GM23338 (cell line): ENCODE data around the gene KAZN.

Experiments
- CREB1 ChIP-seq: fragments of 250-450 bp; sonication (Bioruptor Pico); IDR thresholded peaks from 2 replicates; pipeline ENCODE4 v1.5.0; 2020; ENCODE audit warnings: low read depth, mild to moderate bottlenecking, moderate library complexity
- EZH2 ChIP-seq: fragments of 200-600 bp; sonication (generic); IDR thresholded peaks from one replicate; pipeline ENCODE4 v1.8.0; 2017; ENCODE audit warnings: antibody characterized with exemption, mild to moderate bottlenecking, low read depth; ENCODE audit not compliant: unreplicated experiment
- EZH2phosphoT487 ChIP-seq: fragments of 200-600 bp; sonication (generic); IDR thresholded peaks from one replicate; pipeline ENCODE4 v1.8.1; 2018; ENCODE audit warnings: antibody characterized with exemption; ENCODE audit not compliant: unreplicated experiment
- POLR2AphosphoS5 ChIP-seq: IDR thresholded peaks from 2 replicates; pipeline ENCODE4 v1.6.1; 2016; ENCODE audit warnings: antibody characterized with exemption, low read depth
- ZNF331 ChIP-seq: fragments of 250-450 bp; sonication (Bioruptor Pico); IDR thresholded peaks from 2 replicates; pipeline ENCODE4 v1.5.0; 2020; ENCODE audit warnings: low read depth, mild to moderate bottlenecking, moderate library complexity
- TF ChIP-seq, protein P1 (sequence below), 2 experiments: fragments of 200-600 bp in 1 of 2; sonication (generic) in 1 of 2; conservative IDR thresholded peaks; 2 replicates each; pipeline versions ENCODE4 v1.5.1 to v1.6.1; 2016 to 2017; ENCODE audit warnings: antibody characterized with exemption in 2 of 2, low read depth in 2 of 2, mild to moderate bottlenecking in 2 of 2, moderate library complexity in 1 of 2
- TF ChIP-seq, protein P2 (sequence below): IDR thresholded peaks from 2 replicates; pipeline ENCODE4 v1.6.1; 2016; ENCODE audit warnings: antibody characterized with exemption
- TF ChIP-seq, protein P3 (sequence below): IDR thresholded peaks from one replicate; pipeline ENCODE4 v1.6.1; 2018; ENCODE audit warnings: antibody characterized with exemption; ENCODE audit not compliant: unreplicated experiment

DNA sequence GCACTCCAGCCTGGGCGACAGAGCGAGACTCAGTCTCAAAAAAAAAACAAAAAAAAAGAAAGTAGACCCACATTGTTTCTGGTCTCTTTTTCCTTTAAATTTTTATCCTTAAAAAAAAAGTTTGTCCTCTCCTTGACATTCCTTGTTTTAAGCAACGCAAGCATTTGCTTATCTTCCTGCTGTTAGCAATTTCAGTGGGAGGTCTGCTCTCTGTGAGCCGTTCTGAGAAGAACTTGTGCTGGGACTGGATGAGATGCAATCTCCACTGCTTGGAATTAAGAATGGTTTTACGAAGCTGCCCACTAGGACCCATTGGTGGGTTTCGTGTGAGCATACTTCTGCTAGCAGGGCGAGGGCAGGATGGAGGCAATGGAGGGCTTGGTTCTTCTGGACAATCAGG, 329.9 kb downstream of the KAZN start:
- TF ChIP-seq, protein P1, sequence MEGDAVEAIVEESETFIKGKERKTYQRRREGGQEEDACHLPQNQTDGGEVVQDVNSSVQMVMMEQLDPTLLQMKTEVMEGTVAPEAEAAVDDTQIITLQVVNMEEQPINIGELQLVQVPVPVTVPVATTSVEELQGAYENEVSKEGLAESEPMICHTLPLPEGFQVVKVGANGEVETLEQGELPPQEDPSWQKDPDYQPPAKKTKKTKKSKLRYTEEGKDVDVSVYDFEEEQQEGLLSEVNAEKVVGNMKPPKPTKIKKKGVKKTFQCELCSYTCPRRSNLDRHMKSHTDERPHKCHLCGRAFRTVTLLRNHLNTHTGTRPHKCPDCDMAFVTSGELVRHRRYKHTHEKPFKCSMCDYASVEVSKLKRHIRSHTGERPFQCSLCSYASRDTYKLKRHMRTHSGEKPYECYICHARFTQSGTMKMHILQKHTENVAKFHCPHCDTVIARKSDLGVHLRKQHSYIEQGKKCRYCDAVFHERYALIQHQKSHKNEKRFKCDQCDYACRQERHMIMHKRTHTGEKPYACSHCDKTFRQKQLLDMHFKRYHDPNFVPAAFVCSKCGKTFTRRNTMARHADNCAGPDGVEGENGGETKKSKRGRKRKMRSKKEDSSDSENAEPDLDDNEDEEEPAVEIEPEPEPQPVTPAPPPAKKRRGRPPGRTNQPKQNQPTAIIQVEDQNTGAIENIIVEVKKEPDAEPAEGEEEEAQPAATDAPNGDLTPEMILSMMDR (conservative IDR thresholded peaks at IDR 0.05; ENCODE audit: low read depth in 2 of 2), result no peak
- no peak for TF ChIP-seq EZH2
- TF ChIP-seq EZH2phosphoT487, result no peak
- no peak for TF ChIP-seq POLR2AphosphoS5
- TF ChIP-seq, protein P2, sequence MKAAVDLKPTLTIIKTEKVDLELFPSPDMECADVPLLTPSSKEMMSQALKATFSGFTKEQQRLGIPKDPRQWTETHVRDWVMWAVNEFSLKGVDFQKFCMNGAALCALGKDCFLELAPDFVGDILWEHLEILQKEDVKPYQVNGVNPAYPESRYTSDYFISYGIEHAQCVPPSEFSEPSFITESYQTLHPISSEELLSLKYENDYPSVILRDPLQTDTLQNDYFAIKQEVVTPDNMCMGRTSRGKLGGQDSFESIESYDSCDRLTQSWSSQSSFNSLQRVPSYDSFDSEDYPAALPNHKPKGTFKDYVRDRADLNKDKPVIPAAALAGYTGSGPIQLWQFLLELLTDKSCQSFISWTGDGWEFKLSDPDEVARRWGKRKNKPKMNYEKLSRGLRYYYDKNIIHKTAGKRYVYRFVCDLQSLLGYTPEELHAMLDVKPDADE, result no peak
- no peak for TF ChIP-seq CREB1 (CRISPR knock-in tag)
- TF ChIP-seq, protein P3, sequence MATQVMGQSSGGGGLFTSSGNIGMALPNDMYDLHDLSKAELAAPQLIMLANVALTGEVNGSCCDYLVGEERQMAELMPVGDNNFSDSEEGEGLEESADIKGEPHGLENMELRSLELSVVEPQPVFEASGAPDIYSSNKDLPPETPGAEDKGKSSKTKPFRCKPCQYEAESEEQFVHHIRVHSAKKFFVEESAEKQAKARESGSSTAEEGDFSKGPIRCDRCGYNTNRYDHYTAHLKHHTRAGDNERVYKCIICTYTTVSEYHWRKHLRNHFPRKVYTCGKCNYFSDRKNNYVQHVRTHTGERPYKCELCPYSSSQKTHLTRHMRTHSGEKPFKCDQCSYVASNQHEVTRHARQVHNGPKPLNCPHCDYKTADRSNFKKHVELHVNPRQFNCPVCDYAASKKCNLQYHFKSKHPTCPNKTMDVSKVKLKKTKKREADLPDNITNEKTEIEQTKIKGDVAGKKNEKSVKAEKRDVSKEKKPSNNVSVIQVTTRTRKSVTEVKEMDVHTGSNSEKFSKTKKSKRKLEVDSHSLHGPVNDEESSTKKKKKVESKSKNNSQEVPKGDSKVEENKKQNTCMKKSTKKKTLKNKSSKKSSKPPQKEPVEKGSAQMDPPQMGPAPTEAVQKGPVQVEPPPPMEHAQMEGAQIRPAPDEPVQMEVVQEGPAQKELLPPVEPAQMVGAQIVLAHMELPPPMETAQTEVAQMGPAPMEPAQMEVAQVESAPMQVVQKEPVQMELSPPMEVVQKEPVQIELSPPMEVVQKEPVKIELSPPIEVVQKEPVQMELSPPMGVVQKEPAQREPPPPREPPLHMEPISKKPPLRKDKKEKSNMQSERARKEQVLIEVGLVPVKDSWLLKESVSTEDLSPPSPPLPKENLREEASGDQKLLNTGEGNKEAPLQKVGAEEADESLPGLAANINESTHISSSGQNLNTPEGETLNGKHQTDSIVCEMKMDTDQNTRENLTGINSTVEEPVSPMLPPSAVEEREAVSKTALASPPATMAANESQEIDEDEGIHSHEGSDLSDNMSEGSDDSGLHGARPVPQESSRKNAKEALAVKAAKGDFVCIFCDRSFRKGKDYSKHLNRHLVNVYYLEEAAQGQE, result no peak
- no peak for TF ChIP-seq ZNF331 (CRISPR knock-in tag)
